NCI-H1048 (cell line): ENCODE measurements around the gene RIOK3.
"Not testable (repeated sequence)": the region's sequence is repeated elsewhere in the genome, so short reads cannot be mapped to it uniquely, and the experiment has no call there.

Source experiments
- DNase-seq: peaks from one replicate; lab custom pipeline; 2025; lab: John Stamatoyannopoulos, UW

RIOK3 gene

GRCh38 chr18:23495723-23496440, 42.8 kb downstream of the RIOK3 start:
- no peak for DNase-seq

- no peak for DNase-seq
Observed at GRCh38 chr18:23498117-23498516, 45.0 kb downstream of the RIOK3 start.

GRCh38 chr18:23498877-23499276, 45.8 kb downstream of the RIOK3 start:
- DNase-seq: peak; percentile 40

- no peak for DNase-seq
Observed at GRCh38 chr18:23499291-23499781, 46.2 kb downstream of the RIOK3 start.

GRCh38 chr18:23501626-23502025, 48.5 kb downstream of the RIOK3 start:
- DNase-seq: no peak

- DNase-seq: no peak
Observed at GRCh38 chr18:23502516-23503037, 49.5 kb downstream of the RIOK3 start.

GRCh38 chr18:23503038-23503962, 50.2 kb downstream of the RIOK3 start, which contains the start of gene RMC1:
Gene RMC1, plus strand, starts transcription at chr18:23503511. Its CDS starts 108 bp downstream, at chr18:23503619.
- DNase-seq: peak; percentile 90

GRCh38 chr18:23503963-23504344, 50.9 kb downstream of the RIOK3 start:
- no peak for DNase-seq

- DNase-seq: no peak
Observed at GRCh38 chr18:23504720-23505119, 51.6 kb downstream of the RIOK3 start.

- DNase-seq: no peak
Observed at GRCh38 chr18:23506393-23506792, 53.3 kb downstream of the RIOK3 start.

- DNase-seq: not testable (repeated sequence)
Observed at GRCh38 chr18:23510923-23511322, 57.8 kb downstream of the RIOK3 start.

- DNase-seq: not testable (repeated sequence)
Observed at GRCh38 chr18:23512216-23512615, 59.1 kb downstream of the RIOK3 start.

- DNase-seq: no peak
Observed at GRCh38 chr18:23512641-23513040, 59.6 kb downstream of the RIOK3 start.

GRCh38 chr18:23515911-23516546, 62.9 kb downstream of the RIOK3 start:
- DNase-seq: peak; percentile 46

- no peak for DNase-seq
Observed at GRCh38 chr18:23519734-23520133, 66.6 kb downstream of the RIOK3 start.

- DNase-seq: no peak
Observed at GRCh38 chr18:23521271-23521670, 68.2 kb downstream of the RIOK3 start.

GRCh38 chr18:23521907-23522306, 68.8 kb downstream of the RIOK3 start:
- no peak for DNase-seq

GRCh38 chr18:23523429-23524212, 70.5 kb downstream of the RIOK3 start:
- DNase-seq: no peak

GRCh38 chr18:23524213-23524707, 71.2 kb downstream of the RIOK3 start:
- DNase-seq: no peak

- DNase-seq: no peak
Observed at GRCh38 chr18:23526501-23527063, 73.5 kb downstream of the RIOK3 start.
